Left ventricle myocardium inferior (tissue), 1 donor: ENCODE results near the gene CACNA1G. TPM values are rescaled to one million over a fixed set of nuclear protein-coding genes. Genes with fewer than 3 reads are reported as not detected.
A peak's percentile ranks its signal among the peaks of the same experiment; 100 is the strongest.

Experiments
- DNase-seq: peaks from one replicate; pipeline ENCODE4 v3.0.0-alpha.2; 2020
- H3K27ac ChIP-seq: fragments of 200-600 bp; replicated peaks from 2 replicates; pipeline ENCODE4 v1.8.0; 2021
- H3K27me3 ChIP-seq: fragments of 200-600 bp; 2 replicates; pipeline ENCODE4 v1.8.0; 2021; ENCODE audit warnings: low read depth
- H3K36me3 ChIP-seq: fragments of 200-600 bp; 2 replicates; pipeline ENCODE4 v1.8.0; 2021
- H3K4me1 ChIP-seq: fragments of 200-600 bp; 2 replicates; pipeline ENCODE4 v1.8.0; 2021
- H3K4me3 ChIP-seq: fragments of 200-600 bp; 2 replicates; pipeline ENCODE4 v1.8.0; 2021; ENCODE audit warnings: mild to moderate bottlenecking, moderate library complexity
- H3K9me3 ChIP-seq: fragments of 200-600 bp; replicated peaks from 2 replicates; pipeline ENCODE4 v1.8.0; 2021
- intact Hi-C: fragments of 100-400 bp; cut with micrococcal nuclease; formaldehyde crosslinking; loops from one replicate; pipeline ENCODE4 v1.11.0; 2022
- total RNA-seq: library from RNA; stranded (reverse); fragmentation: NEBNext Ultra II Directional; extraction: Animal tissue kit (Norgen Biotek cat#: 25700); gene quantifications from one replicate; pipeline ENCODE4 v1.2.1, GENCODE V29; 2021
- TF ChIP-seq, protein P1 (sequence below): fragments of 200-600 bp; IDR thresholded peaks from 2 replicates; pipeline ENCODE4 v1.8.0; 2021; ENCODE audit warnings: antibody characterized with exemption, mild to moderate bottlenecking, borderline replicate concordance
- donor health status: DM: no; HTN: yes; CAD: no; lungs with severe emphysema.

Gene CACNA1G
- total RNA-seq, 1 donor from 2014 or later, result 0.58 TPM

DNA sequence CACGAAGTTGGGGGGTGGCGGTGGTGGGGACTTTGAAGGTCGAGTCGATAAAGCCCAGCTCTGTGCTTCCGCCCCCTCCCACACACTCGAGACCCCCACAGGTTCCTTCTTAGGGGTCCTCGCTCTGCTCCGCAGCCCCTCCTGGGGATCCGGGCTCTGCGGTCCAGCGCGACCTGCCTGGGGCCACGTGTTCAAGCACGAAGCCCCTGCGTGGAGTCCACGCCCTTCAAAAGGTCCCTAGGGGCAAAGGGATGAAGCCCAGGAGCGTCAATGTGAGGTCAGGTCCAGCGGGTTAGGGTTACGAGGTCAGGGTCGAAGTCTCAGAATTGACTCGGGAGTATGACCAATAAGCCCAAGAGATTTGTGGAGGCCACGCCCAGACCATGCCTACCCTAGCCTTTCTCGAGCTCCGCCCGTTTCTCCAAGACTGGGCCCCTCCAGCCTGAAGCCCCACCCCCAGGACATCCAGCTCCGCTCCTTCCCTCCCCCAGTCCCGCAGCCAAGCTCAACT, 786 bp upstream of the CACNA1G start:
- H3K9me3 ChIP-seq, result no peaks in the 10 kb centered on the region
- H3K27me3 ChIP-seq, result peaks cover 81% of the 10 kb centered on the region
- intact Hi-C loops, result loop anchor here (10.0 kb wide), 1 partner anchor 135 kb away; no protein-coding TSS in a partner anchor
- peak overlapping the region; percentile 70 for H3K4me3 ChIP-seq
- H3K36me3 ChIP-seq, result peaks cover 12% of the 10 kb centered on the region
- peak; percentile 42 for DNase-seq
- H3K4me1 ChIP-seq, result peaks cover 37% of the 10 kb centered on the region
- no peak overlapping the region for H3K27ac ChIP-seq
- TF ChIP-seq, protein P1, sequence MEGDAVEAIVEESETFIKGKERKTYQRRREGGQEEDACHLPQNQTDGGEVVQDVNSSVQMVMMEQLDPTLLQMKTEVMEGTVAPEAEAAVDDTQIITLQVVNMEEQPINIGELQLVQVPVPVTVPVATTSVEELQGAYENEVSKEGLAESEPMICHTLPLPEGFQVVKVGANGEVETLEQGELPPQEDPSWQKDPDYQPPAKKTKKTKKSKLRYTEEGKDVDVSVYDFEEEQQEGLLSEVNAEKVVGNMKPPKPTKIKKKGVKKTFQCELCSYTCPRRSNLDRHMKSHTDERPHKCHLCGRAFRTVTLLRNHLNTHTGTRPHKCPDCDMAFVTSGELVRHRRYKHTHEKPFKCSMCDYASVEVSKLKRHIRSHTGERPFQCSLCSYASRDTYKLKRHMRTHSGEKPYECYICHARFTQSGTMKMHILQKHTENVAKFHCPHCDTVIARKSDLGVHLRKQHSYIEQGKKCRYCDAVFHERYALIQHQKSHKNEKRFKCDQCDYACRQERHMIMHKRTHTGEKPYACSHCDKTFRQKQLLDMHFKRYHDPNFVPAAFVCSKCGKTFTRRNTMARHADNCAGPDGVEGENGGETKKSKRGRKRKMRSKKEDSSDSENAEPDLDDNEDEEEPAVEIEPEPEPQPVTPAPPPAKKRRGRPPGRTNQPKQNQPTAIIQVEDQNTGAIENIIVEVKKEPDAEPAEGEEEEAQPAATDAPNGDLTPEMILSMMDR, result no peak

DNA sequence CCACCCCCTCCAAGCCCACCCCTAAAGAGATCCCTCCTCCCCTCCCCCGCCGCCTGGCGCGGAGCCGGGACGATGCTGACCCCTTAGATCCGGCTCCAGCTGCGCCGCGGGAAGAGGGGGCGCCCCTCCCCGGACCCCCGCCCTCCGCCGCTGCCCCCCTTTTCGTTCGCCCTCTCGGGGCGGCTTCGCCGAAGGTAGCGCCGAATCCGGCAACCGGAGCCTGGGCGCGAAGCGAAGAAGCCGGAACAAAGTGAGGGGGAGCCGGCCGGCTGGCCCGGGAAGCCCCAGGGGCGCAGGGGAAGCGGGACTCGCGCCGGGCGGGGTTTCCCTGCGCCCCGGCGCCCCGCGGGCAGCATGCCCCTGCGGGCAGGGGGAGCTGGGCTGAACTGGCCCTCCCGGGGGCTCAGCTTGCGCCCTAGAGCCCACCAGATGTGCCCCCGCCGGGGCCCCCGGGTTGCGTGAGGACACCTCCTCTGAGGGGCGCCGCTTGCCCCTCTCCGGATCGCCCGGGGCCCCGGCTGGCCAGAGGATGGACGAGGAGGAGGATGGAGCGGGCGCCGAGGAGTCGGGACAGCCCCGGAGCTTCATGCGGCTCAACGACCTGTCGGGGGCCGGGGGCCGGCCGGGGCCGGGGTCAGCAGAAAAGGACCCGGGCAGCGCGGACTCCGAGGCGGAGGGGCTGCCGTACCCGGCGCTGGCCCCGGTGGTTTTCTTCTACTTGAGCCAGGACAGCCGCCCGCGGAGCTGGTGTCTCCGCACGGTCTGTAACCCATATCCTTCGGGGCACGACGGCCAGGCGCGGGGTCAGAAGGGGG, 623 bp downstream of the CACNA1G start:
- intact Hi-C loops, result no loop called here
- Histone ChIP-seq H3K27ac (no peak overlapping the region), H3K9me3 (no peaks in the 10 kb centered on the region), H3K27me3 (peaks cover 94% of the 10 kb centered on the region), H3K4me3 (peak overlapping the region; percentile 70), H3K36me3 (no peaks in the 10 kb centered on the region), H3K4me1 (peaks cover 46% of the 10 kb centered on the region)
- TF ChIP-seq, protein P1, result no peak
- DNase-seq, result no peak

DNA sequence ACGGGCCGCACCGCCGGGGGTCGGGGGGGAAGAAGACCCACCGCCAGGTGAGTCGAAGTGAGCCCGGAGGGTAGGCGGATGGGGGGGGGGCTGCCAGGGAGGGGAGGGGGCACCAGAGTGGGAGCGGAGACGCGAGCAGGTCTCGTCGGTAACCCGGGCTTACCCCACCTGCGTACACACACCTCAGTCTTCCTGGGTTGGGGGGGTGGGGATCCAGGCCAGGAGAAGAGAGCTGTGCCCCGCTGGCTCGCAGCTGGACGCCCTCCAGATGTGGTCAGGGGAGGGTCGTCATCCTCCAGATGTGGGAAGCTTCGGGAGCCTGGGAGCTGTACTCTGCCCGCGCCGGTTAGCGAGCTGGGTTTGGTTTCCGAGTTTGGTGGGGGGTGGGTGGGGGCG, 1.2 kb downstream of the CACNA1G start:
- DNase-seq, result no peak
- Histone ChIP-seq H3K36me3 (no peaks in the 10 kb centered on the region), H3K4me1 (peaks cover 46% of the 10 kb centered on the region), H3K27me3 (peaks cover 96% of the 10 kb centered on the region), H3K27ac (no peak overlapping the region), H3K4me3 (peak overlapping the region; percentile 70), H3K9me3 (no peaks in the 10 kb centered on the region)
- TF ChIP-seq, protein P1, result no peak
- intact Hi-C loops, result no loop called here

DNA sequence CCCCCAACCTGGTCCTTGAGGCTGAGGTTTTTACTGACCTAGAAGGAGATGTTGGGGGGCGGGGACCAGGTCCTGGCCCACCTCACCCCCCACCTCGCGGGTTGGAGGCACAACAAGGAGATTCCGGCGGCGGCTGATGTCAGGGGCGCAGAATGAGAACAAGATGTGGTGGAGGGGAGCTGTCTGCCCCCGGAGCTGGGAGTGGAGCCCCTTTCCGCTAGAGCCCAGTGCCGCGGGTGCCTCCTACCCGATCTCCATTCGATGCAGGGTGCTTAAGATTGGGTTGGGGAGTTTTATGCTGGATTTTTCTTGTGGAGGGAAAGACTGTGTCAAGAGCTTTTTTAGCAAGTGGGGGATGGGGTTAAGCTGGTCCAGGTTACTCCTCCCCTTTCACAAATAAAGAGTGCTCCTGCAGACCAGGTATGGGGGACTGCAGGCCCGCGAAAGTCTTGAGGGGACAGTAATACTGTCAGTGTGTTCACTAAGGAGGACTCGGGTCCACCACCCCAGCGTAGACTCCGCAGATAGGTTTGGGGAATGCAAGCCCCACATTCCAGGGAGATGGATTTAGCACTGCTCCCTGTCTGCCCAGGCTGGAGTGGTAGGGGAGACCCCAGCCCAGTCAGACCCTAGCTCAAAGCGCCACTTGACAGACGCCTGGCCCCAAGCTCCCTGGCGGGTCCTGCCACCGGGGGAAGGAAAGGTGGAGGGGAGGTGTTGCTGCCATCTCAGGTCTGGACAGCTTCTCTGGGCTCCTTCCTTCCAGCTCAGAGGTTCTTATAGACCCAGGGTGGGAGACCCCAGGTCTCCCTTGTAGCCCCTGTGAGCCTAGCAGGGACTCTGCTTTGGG, 2.0 kb downstream of the CACNA1G start:
- TF ChIP-seq, protein P1, result no peak
- H3K27ac ChIP-seq, result no peak overlapping the region
- H3K4me3 ChIP-seq, result no peak overlapping the region
- no peaks in the 10 kb centered on the region for H3K36me3 ChIP-seq
- peaks cover 46% of the 10 kb centered on the region for H3K4me1 ChIP-seq
- H3K9me3 ChIP-seq, result no peaks in the 10 kb centered on the region
- DNase-seq, result no peak
- intact Hi-C loops, result no loop called here
- peaks cover 97% of the 10 kb centered on the region for H3K27me3 ChIP-seq

DNA sequence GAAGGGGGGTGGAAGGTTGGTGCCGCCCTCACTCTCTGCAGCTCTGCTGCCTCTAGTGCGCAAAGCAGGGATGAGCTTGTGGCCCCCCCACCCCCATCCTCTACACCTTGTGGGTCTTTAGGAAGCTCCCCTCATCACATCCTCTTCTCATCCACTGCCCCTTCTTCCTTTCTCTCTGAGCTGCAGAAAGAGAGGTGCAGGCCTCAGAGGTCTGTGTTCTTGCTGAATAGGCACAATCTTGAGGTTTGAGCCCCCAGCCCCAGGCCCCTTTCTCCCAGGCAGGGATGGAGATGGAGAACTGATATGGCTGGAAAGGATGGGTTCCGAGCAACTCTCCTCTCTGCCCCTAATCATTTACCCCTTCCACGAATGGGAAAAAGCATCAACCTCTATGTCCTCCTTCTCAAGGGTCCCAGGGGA, 2.6 kb downstream of the CACNA1G start:
- TF ChIP-seq, protein P1, result no peak
- peaks cover 94% of the 10 kb centered on the region for H3K27me3 ChIP-seq
- intact Hi-C loops, result no loop called here
- H3K27ac ChIP-seq, result no peak overlapping the region
- no peak for DNase-seq
- H3K9me3 ChIP-seq, result no peaks in the 10 kb centered on the region
- H3K4me1 ChIP-seq, result peaks cover 46% of the 10 kb centered on the region
- no peak overlapping the region for H3K4me3 ChIP-seq
- H3K36me3 ChIP-seq, result no peaks in the 10 kb centered on the region
